Measurements from ENCODE around the gene PDK2. TPM values are rescaled to one million over a fixed set of nuclear protein-coding genes. Genes with fewer than 3 reads are reported as not detected.

Gene PDK2
- total and polyA plus RNA-seq, 3 experiments from 2014 or later = 19.5 to 41.2 (median 22.4) TPM

DNA sequence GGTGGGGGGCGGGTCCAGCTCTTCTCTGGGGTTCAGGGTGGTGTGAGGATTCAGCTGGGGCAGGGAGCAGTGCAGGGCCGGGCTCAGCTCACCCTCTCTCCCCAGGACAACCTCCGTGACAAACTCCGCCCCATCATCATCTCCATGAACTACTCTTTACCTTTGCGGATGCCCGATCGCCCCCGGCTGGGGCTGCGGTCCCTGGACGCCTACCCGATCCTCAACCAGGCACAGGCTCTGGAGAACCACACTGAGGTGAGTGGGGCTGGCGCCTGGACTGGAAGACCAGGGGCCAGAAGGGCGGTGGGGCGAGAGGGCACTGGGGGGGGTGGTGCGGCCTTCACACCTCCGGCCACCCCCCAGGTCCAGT, 18.9 kb upstream of the PDK2 start:
- no peak overlapping the region for H3K27ac Mint-ChIP-seq
- H3K36me3 ChIP-seq (ENCODE audit: insufficient read depth, low read length) = no peaks in the 10 kb centered on the region
- H3K4me1 Mint-ChIP-seq = no peaks in the 10 kb centered on the region
- H3K9me3 ChIP-seq (ENCODE audit: low read length) = no peaks in the 10 kb centered on the region
- peaks cover 3 to 37% (median 9%) of the 10 kb centered on the region in 3 donors for H3K36me3 Mint-ChIP-seq
- DNase-seq = no peak
- no peaks in the 10 kb centered on the region for H3K4me1 ChIP-seq (ENCODE audit: insufficient read depth, low read length)
- H3K9me3 Mint-ChIP-seq = no peaks in the 10 kb centered on the region
- POLR2A ChIA-PET = no interaction called here
- no peak overlapping the region for H3K4me3 ChIP-seq (ENCODE audit: low read length)
- H3K27ac ChIP-seq (ENCODE audit: low read depth, low read length) = no peak overlapping the region
- H3K27me3 Mint-ChIP-seq = peaks cover 0 to 4% of the 10 kb centered on the region in 2 donors
- CTCF ChIA-PET = interaction anchor here (1.2 kb wide), 1 partner anchor 11 kb away, joined by 4 read pairs; no protein-coding TSS in a partner anchor
- H3K4me3 Mint-ChIP-seq = no peak overlapping the region
- no peaks in the 10 kb centered on the region for H3K27me3 ChIP-seq (ENCODE audit: insufficient read depth, low read length, poor library complexity, severe bottlenecking)

DNA sequence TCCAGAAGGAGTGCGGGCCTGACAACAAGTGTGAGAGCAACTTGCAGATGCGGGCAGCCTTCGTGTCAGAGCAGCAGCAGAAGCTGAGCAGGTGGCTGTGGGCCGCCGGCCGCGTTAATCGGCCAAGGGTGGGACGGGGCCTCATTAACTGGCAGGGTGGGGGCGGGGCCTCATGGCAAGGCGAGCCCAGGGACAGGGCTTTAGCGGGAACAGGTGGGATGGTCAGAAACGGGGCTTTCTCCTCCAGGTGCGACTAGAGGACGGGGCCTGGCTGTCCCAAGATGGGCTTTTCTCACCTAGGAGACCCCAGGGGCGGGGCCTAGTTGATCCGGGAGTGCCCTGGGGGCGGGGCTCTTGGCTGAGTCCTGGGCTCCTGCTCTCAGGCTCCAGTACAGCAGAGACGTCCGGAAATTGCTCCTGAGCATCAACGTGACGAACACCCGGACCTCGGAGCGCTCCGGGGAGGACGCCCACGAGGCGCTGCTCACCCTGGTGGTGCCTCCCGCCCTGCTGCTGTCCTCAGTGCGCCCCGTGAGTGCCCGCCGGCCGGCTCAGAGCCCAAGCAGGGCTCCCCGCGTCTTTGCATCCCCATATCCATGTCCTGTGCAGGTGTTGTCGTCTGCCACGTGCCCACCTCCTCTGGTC, 18.4 kb upstream of the PDK2 start:
- Mint-ChIP-seq H3K36me3 (peaks cover 3 to 36% (median 5%) of the 10 kb centered on the region in 3 donors), H3K27ac (peak overlapping the region in 1 of 8 donors; percentile 60), H3K9me3 (no peaks in the 10 kb centered on the region), H3K27me3 (peaks cover 0 to 4% of the 10 kb centered on the region in 2 donors), H3K4me3 (no peak overlapping the region), H3K4me1 (no peaks in the 10 kb centered on the region)
- Histone ChIP-seq H3K36me3 (ENCODE audit: insufficient read depth, low read length) (no peaks in the 10 kb centered on the region), H3K9me3 (ENCODE audit: low read length) (no peaks in the 10 kb centered on the region), H3K27ac (ENCODE audit: low read depth, low read length) (no peak overlapping the region), H3K4me3 (ENCODE audit: low read length) (no peak overlapping the region), H3K4me1 (ENCODE audit: insufficient read depth, low read length) (no peaks in the 10 kb centered on the region), H3K27me3 (ENCODE audit: insufficient read depth, low read length, poor library complexity, severe bottlenecking) (no peaks in the 10 kb centered on the region)
- ChIA-PET POLR2A (no interaction called here), CTCF (interaction anchor here (1.1 to 2.2 kb wide), 2 partner anchors 11 to 17 kb away, joined by 4 to 10 read pairs; no protein-coding TSS in a partner anchor)
- no peak for DNase-seq

DNA sequence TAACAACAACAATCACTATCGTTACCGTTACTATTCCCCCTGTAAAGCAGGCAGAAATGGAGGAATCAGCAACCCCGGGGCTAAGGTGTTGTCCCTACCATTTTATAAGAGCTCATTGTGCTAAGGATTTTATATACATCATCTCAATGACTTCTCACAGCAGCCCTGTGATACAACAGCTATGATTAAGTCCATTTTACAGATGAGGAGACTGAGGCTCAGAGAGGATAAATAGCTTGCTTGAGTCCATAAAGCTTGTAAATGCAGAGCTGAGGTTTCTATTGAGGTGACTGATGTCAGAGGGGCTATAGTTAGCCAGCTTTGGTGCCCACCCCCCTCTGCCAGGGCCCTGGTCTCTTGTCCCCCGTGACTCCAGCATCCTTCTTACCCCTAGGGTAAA, 16.7 kb upstream of the PDK2 start:
- Mint-ChIP-seq H3K4me3 (no peak overlapping the region), H3K27me3 (peaks cover 0 to 4% of the 10 kb centered on the region in 2 donors), H3K9me3 (no peaks in the 10 kb centered on the region), H3K36me3 (peaks cover 3 to 35% (median 5%) of the 10 kb centered on the region in 3 donors), H3K27ac (no peak overlapping the region), H3K4me1 (no peaks in the 10 kb centered on the region)
- CTCF ChIA-PET = interaction anchor here (1.6 to 2.2 kb wide), 2 partner anchors 10 to 16 kb away, joined by 3 to 10 read pairs; no protein-coding TSS in a partner anchor
- Histone ChIP-seq H3K36me3 (ENCODE audit: insufficient read depth, low read length) (no peaks in the 10 kb centered on the region), H3K27me3 (ENCODE audit: insufficient read depth, low read length, poor library complexity, severe bottlenecking) (no peaks in the 10 kb centered on the region), H3K9me3 (ENCODE audit: low read length) (no peaks in the 10 kb centered on the region), H3K4me1 (ENCODE audit: insufficient read depth, low read length) (no peaks in the 10 kb centered on the region), H3K4me3 (ENCODE audit: low read length) (no peak overlapping the region), H3K27ac (ENCODE audit: low read depth, low read length) (no peak overlapping the region)
- POLR2A ChIA-PET = no interaction called here
- no peak for DNase-seq

DNA sequence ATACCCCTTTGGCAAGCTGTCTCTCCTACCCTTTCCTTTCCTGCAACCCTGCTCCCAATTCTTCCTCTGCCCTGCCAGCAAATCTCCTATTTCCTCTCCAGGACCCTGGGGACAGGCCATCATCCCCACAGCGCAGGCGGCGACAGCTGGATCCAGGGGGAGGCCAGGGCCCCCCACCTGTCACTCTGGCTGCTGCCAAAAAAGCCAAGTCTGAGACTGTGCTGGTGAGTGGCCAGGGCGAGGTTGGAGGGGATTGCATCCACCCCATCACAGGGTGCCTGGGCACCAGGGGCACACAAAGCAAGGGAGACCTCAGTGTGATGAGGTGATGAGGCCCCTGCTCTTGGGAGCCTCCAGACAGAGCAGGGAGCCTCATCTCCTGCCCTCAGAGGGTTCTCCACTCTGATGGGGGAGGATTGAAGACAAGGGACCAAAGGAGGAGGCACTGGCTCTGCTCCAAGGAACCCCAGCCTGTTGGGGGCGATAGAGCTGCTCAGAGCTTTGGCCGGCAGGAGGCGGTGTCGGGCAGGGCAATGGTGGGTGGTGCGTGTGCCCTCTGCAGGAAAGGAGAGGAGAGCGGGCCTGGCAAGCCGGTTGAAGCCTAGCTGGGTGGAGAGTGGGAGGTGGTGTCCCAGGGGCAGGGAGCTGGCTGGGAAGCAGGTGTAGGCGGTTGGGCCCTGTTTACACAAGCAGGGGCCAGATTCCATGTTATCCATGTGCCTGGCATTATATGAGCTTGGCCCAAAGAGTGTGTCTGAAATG, 15.6 kb upstream of the PDK2 start:
- H3K27ac ChIP-seq (ENCODE audit: low read depth, low read length) = no peak overlapping the region
- CTCF ChIA-PET = interaction anchor here (1.3 to 1.8 kb wide), 3 partner anchors 8 to 15 kb away, joined by 3 to 5 read pairs (median 4); partner anchors contain the start of gene PDK2
- POLR2A ChIA-PET = no interaction called here
- Mint-ChIP-seq H3K27ac (no peak overlapping the region), H3K36me3 (peaks cover 3 to 34% (median 4%) of the 10 kb centered on the region in 3 donors), H3K27me3 (peaks cover 0 to 4% of the 10 kb centered on the region in 2 donors), H3K9me3 (no peaks in the 10 kb centered on the region), H3K4me3 (no peak overlapping the region), H3K4me1 (no peaks in the 10 kb centered on the region)
- H3K36me3 ChIP-seq (ENCODE audit: insufficient read depth, low read length) = no peaks in the 10 kb centered on the region
- no peaks in the 10 kb centered on the region for H3K9me3 ChIP-seq (ENCODE audit: low read length)
- DNase-seq = no peak
- H3K4me1 ChIP-seq (ENCODE audit: insufficient read depth, low read length) = no peaks in the 10 kb centered on the region
- H3K27me3 ChIP-seq (ENCODE audit: insufficient read depth, low read length, poor library complexity, severe bottlenecking) = no peaks in the 10 kb centered on the region
- H3K4me3 ChIP-seq (ENCODE audit: low read length) = no peak overlapping the region

DNA sequence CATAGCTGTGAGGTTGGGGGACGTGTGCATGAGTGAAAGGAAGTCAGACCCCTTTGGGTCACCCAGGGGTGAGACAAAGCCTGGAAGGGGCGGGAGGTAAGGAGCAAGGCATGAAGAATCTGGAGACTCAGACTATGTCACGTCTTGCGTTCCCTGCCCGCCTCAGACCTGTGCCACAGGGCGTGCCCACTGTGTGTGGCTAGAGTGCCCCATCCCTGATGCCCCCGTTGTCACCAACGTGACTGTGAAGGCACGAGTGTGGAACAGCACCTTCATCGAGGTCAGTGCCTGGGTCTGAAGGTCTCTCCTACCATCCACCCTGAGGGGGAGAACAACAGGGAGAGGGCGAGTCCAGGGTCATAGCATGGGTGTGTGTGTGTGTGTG, 15.1 kb upstream of the PDK2 start:
- no peaks in the 10 kb centered on the region for H3K4me1 Mint-ChIP-seq
- no peak overlapping the region for H3K4me3 Mint-ChIP-seq
- no peak overlapping the region for H3K27ac ChIP-seq (ENCODE audit: low read depth, low read length)
- ChIA-PET CTCF (interaction anchor here (1.3 to 1.8 kb wide), 2 partner anchors 12 to 15 kb away, joined by 4 to 5 read pairs; partner anchors contain the start of gene PDK2), POLR2A (no interaction called here)
- H3K36me3 ChIP-seq (ENCODE audit: insufficient read depth, low read length) = no peaks in the 10 kb centered on the region
- H3K27me3 ChIP-seq (ENCODE audit: insufficient read depth, low read length, poor library complexity, severe bottlenecking) = no peaks in the 10 kb centered on the region
- peaks cover 0 to 30% (median 3%) of the 10 kb centered on the region in 3 donors for H3K36me3 Mint-ChIP-seq
- H3K4me1 ChIP-seq (ENCODE audit: insufficient read depth, low read length) = no peaks in the 10 kb centered on the region
- no peaks in the 10 kb centered on the region for H3K9me3 ChIP-seq (ENCODE audit: low read length)
- no peak overlapping the region for H3K4me3 ChIP-seq (ENCODE audit: low read length)
- DNase-seq = no peak
- peaks cover 0 to 4% of the 10 kb centered on the region in 2 donors for H3K27me3 Mint-ChIP-seq
- H3K27ac Mint-ChIP-seq = no peak overlapping the region
- H3K9me3 Mint-ChIP-seq = no peaks in the 10 kb centered on the region

DNA sequence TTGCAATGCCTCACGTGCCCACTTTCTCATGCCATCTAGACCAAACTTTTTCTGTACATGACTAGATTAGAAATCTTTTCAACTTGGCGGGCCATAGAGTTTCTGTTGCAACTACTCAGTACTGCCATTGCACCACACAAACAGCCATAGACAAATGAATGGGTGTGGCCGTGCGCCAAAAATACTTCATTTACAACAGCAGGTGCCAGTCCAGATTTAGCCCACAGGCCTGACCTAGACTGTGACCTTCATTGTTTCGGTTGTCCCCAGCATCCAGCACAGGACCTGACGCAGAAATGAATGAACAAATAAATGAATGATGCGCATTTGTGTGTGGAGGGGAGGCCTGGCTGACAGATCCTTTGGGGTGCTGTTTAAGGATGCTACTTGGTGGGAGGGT, 14.3 kb upstream of the PDK2 start:
- H3K4me3 Mint-ChIP-seq = no peak overlapping the region
- Histone ChIP-seq H3K36me3 (ENCODE audit: insufficient read depth, low read length) (no peaks in the 10 kb centered on the region), H3K4me1 (ENCODE audit: insufficient read depth, low read length) (no peaks in the 10 kb centered on the region), H3K4me3 (ENCODE audit: low read length) (no peak overlapping the region), H3K9me3 (ENCODE audit: low read length) (no peaks in the 10 kb centered on the region), H3K27ac (ENCODE audit: low read depth, low read length) (no peak overlapping the region), H3K27me3 (ENCODE audit: insufficient read depth, low read length, poor library complexity, severe bottlenecking) (no peaks in the 10 kb centered on the region)
- peaks cover 0 to 4% of the 10 kb centered on the region in 2 donors for H3K27me3 Mint-ChIP-seq
- no peaks in the 10 kb centered on the region for H3K4me1 Mint-ChIP-seq
- no peak overlapping the region for H3K27ac Mint-ChIP-seq
- no peak for DNase-seq
- CTCF ChIA-PET = interaction anchor here (1.3 to 2.2 kb wide), 4 partner anchors 11 to 119 kb away, joined by 3 to 11 read pairs (median 4); no protein-coding TSS in a partner anchor
- no peaks in the 10 kb centered on the region for H3K9me3 Mint-ChIP-seq
- H3K36me3 Mint-ChIP-seq = peaks cover 0 to 28% (median 3%) of the 10 kb centered on the region in 3 donors
- POLR2A ChIA-PET = no interaction called here

DNA sequence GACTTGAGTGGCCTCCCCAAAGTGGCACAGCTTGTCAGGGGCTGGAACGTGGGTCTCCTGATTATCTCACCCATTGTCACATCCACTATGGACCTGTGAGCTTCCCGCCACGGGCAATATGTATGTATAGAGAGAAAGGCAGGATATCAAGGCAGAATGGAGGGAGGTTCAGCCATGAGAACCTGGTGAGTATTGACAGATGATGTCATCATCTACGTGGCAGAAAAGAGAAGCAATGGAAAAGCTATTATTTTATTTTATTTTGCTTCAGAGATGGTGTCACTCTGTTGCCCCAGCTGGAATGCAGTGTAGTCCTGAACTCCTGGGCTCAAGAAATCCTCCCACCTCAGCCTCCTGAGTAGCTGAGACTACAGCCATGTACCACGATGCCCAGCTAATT, 13.4 kb upstream of the PDK2 start:
- ChIA-PET CTCF (interaction anchor here (1.3 to 2.2 kb wide), 4 partner anchors 13 to 118 kb away, joined by 3 to 11 read pairs (median 4); no protein-coding TSS in a partner anchor), POLR2A (no interaction called here)
- no peak overlapping the region for H3K4me3 ChIP-seq (ENCODE audit: low read length)
- Mint-ChIP-seq H3K4me1 (no peaks in the 10 kb centered on the region), H3K9me3 (no peaks in the 10 kb centered on the region), H3K27ac (peak overlapping the region in 1 of 8 donors; percentile 5), H3K36me3 (peaks cover 0 to 27% (median 3%) of the 10 kb centered on the region in 3 donors), H3K27me3 (peaks cover 0 to 4% of the 10 kb centered on the region in 2 donors), H3K4me3 (no peak overlapping the region)
- no peak overlapping the region for H3K27ac ChIP-seq (ENCODE audit: low read depth, low read length)
- no peaks in the 10 kb centered on the region for H3K4me1 ChIP-seq (ENCODE audit: insufficient read depth, low read length)
- no peaks in the 10 kb centered on the region for H3K9me3 ChIP-seq (ENCODE audit: low read length)
- no peak for DNase-seq
- no peaks in the 10 kb centered on the region for H3K36me3 ChIP-seq (ENCODE audit: insufficient read depth, low read length)
- H3K27me3 ChIP-seq (ENCODE audit: insufficient read depth, low read length, poor library complexity, severe bottlenecking) = no peaks in the 10 kb centered on the region
